ENCODE measurements around the gene DNMT3A. TPM values are rescaled to one million over a fixed set of nuclear protein-coding genes. Genes with fewer than 3 reads are reported as not detected.

DNMT3A gene
- total and polyA plus RNA-seq, 2 of the 8 experiments (the other 6 are each of a cell fraction or from before 2014, with no cell fraction given) = 33.6 to 178 TPM

DNA sequence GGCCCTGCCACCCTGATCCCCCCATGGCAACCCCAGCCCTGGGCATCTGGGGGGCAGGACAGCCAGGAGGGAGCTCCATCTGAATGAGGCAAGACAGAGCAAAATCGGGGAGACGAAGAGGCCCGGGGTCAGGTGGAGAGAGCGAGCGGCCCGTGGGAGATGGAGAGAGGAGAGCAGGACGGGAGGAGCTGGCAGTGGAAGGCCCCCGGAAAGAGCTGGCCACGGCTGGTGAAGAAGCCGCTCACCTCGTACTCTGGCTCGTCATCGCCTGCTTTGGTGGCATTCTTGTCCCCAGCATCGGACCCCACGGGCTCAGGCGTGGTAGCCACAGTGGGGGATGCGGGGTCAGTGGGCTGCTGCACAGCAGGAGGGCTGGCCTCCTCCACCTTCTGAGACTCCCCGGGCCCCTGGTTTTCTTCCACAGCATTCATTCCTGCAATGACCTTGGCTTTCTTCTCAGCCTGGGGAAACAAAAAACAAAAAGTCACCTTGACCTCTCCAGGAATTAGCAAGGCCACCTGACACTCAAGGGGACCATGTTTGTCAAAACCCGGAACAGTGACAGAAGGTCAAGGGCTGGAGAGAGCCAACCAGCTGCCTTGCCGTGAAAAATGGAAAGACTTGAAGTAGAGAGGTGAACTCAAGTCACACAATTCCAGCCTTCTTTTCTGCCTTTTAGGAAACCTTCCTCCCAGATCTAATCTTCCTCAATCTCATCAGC is 93.8 kb downstream of the DNMT3A start:
- H3K27me3 ChIP-seq (replicated peaks in 1 of 4; ENCODE audit: control insufficient read depth in 3 of 4, extremely low read depth in 1 of 4, insufficient read depth in 3 of 4, low read length in 3 of 4) = no peaks in the 10 kb centered on the region
- peaks cover 42 to 57% (median 48%) of the 10 kb centered on the region in 4 experiments for H3K36me3 ChIP-seq (ENCODE audit: control insufficient read depth in 2 of 4, insufficient read depth in 4 of 4, low read length in 3 of 4)
- H3K4ac ChIP-seq (replicated peaks; ENCODE audit: insufficient read length, low read depth, low read length) = no peak overlapping the region
- H4K8ac ChIP-seq (ENCODE audit: extremely low read depth, insufficient read depth, low read length) = no peak overlapping the region
- DNase-seq (ENCODE audit: low read depth in 1 of 2, low spot score in 2 of 2) (no peak), FAIRE-seq (no peak)
- no peak overlapping the region for H2AK5ac ChIP-seq (ENCODE audit: low read depth, low read length)
- no peak overlapping the region for H2BK5ac ChIP-seq (ENCODE audit: low read depth, low read length)
- no peak overlapping the region for H2AFZ ChIP-seq (ENCODE audit: low read length)
- H2BK12ac ChIP-seq (ENCODE audit: low read depth, low read length) = no peak overlapping the region
- H2BK20ac ChIP-seq (ENCODE audit: low read length) = no peak overlapping the region
- H3K56ac ChIP-seq (replicated peaks; ENCODE audit: insufficient read length, low read depth, low read length) = no peak overlapping the region
- no peak overlapping the region for H3K14ac ChIP-seq (ENCODE audit: insufficient read length)
- ChIA-PET CTCF (ENCODE audit: partially characterized antibody) (interaction anchor here (0.9 to 3.1 kb wide), 4 partner anchors 19 to 91 kb away, joined by 3 to 13 read pairs (median 9); no protein-coding TSS in a partner anchor), POLR2A (ENCODE audit: partially characterized antibody) (interaction anchor here (0.6 to 10.8 kb wide), 11 partner anchors 9 to 180 kb away, joined by 3 to 135 read pairs (median 5); no protein-coding TSS in a partner anchor)
- H3K4me1 ChIP-seq (replicated peaks in 1 of 4; ENCODE audit: control insufficient read depth in 3 of 4, insufficient read depth in 4 of 4, low read length in 3 of 4) = peaks cover 8 to 21% (median 12%) of the 10 kb centered on the region in 4 experiments
- no peak overlapping the region for H3K4me3 ChIP-seq (ENCODE audit: extremely low read depth in 1 of 4, insufficient read depth in 2 of 4, low read depth in 3 of 4, low read length in 4 of 4)
- no peak overlapping the region; the same call in 1 of the 2 replicates for H3K18ac ChIP-seq (ENCODE audit: extremely low read depth, low read length)
- H2BK15ac ChIP-seq (ENCODE audit: low read length) = no peak overlapping the region
- H3K9ac ChIP-seq (replicated peaks in 1 of 4; ENCODE audit: extremely low read depth in 1 of 4, low read depth in 3 of 4, low read length in 3 of 4) = no peak overlapping the region
- H4K20me1 ChIP-seq (replicated peaks in 1 of 2; ENCODE audit: control insufficient read depth in 1 of 2, insufficient read depth in 2 of 2, low read length in 2 of 2) = peaks cover 15 to 29% of the 10 kb centered on the region in 2 experiments
- no peak overlapping the region for H4K91ac ChIP-seq (replicated peaks; ENCODE audit: insufficient read length, low read length)
- H2BK120ac ChIP-seq (replicated peaks; ENCODE audit: low read depth, low read length) = no peak overlapping the region
- WGBS, 2 experiments (ENCODE audit: extremely low coverage in 1 of 2, insufficient coverage in 1 of 2, insufficient read length in 1 of 2, insufficient replicate concordance in 2 of 2, low coverage in 1 of 2, low lambda C conversion rate in 2 of 2, missing lambda C conversion rate in 1 of 2) = 90% methylated on average over 19 of the region's 20 CpGs; no CpG with 5 or more reads in 1 of the 2 experiments
- H3K23ac ChIP-seq (ENCODE audit: insufficient read length) = no peak overlapping the region
- 0 out of 2 replicates have a peak overlapping the region, but pooled peaks have one; percentile 15 for H3K27ac ChIP-seq (ENCODE audit: low read depth, low read length)
- H3K79me2 ChIP-seq (ENCODE audit: control insufficient read depth in 1 of 2, insufficient read depth in 2 of 2, low read length in 2 of 2) = peaks cover 10 to 37% of the 10 kb centered on the region in 2 experiments
- H3K9me3 ChIP-seq (ENCODE audit: insufficient read depth in 2 of 2, low read depth in 1 of 2, low read length in 1 of 2) = no peaks in the 10 kb centered on the region
- H4K5ac ChIP-seq (ENCODE audit: insufficient read length, low read depth, low read length) = no peak overlapping the region
- TF ChIP-seq, protein P1, sequence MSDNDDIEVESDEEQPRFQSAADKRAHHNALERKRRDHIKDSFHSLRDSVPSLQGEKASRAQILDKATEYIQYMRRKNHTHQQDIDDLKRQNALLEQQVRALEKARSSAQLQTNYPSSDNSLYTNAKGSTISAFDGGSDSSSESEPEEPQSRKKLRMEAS (IDR thresholded peaks at IDR 0.05) = no peak
- TF ChIP-seq, protein P2, sequence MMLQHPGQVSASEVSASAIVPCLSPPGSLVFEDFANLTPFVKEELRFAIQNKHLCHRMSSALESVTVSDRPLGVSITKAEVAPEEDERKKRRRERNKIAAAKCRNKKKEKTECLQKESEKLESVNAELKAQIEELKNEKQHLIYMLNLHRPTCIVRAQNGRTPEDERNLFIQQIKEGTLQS (IDR thresholded peaks at IDR 0.05; ENCODE audit: insufficient read depth, low read depth, low read length) = no peak
- TF ChIP-seq NRF1 (IDR thresholded peaks at IDR 0.05; ENCODE audit: low read depth, low read length) (no peak), CBX8 (IDR thresholded peaks at IDR 0.05; ENCODE audit: borderline replicate concordance, low read depth, low read length) (no peak), RBBP5 (IDR thresholded peaks at IDR 0.05; ENCODE audit: borderline replicate concordance, low read depth, low read length) (no peak), CREB1 (IDR thresholded peaks at IDR 0.05) (no peak), SIRT6 (IDR thresholded peaks at IDR 0.05; ENCODE audit: low read length) (no peak)
- H3K23me2 ChIP-seq (ENCODE audit: low read depth, low read length) = peaks cover 15% of the 10 kb centered on the region
- H3K79me1 ChIP-seq (ENCODE audit: low read depth, low read length) = no peaks in the 10 kb centered on the region; the same call in none of the 2 replicates
- H3K4me2 ChIP-seq (ENCODE audit: insufficient read depth in 1 of 2, low read depth in 2 of 2, low read length in 2 of 2) = no peak overlapping the region
